GM21360 (cell line): ENCODE results near the gene CGNL1.

Source experiments
- ATAC-seq: cut with Tn5 transposase; IDR thresholded peaks from one replicate; pipeline ENCODE4 v1.9.1; 2021; ENCODE audit warnings: mild to moderate bottlenecking, moderate library complexity; ENCODE audit not compliant: unreplicated experiment

CGNL1 gene

GRCh38 chr15:57519806-57520205 lies 143.5 kb downstream of the CGNL1 start:
- ATAC-seq = no peak

DNA sequence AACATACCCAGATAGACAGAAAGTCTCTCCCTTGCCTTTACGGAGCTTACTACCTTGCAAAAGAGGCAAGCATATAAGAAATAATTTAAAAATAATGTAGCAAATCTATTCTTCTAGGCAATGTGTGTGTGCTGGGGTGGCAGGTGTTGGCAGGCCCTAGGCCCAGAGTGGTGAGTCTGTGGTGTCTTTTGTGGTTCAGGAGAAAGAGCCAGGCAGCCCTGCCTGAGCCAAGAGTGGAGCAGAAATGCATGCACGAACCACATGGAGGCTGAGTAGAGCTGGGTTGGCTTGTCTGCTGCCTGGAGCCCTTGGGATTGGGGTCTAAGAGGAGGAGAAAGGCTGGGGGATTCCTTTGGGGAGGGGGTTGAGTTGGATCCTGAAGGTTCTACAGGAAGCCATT lies 145.2 kb downstream of the CGNL1 start:
- no peak for ATAC-seq

DNA sequence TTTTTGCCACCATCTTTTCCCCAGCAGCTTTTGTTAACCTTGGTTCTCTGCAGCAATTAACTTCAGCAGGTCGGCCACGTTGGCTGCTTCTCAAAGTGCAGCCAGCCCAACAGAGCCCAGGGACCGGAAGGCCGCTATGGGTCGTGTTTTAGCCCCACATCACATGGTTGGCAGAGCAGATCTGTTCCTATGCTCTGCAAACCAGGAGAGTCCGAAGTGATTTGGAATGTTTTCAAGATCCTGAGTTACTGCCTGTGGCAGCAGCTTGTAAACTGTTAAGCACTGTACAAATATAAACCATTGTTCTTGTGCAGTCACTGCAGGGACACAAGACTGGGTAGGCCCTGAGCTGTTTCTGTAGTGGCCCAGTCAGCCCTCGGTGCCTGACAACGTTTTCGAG lies 145.8 kb downstream of the CGNL1 start:
- no peak for ATAC-seq

DNA sequence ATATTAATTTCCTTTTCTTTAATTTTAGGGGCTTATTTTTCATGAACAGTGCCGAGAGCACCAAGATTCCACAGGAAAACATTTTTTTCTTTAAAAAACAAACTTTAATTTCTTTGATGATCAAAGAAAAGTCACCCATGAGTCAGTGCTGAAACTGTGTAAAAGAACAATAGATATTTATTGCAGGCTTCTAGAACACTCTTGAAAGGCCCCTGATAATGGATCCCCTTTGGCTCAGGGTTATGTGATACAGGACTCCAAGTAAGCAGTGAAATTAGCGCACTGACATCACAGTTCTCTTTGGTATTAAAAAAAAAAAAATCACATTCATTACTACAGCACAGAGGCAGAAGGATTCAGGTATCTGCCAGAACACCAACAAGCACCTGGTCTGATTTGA lies 149.3 kb downstream of the CGNL1 start:
- ATAC-seq = no peak

GRCh38 chr15:57526076-57526475 lies 149.8 kb downstream of the CGNL1 start:
- ATAC-seq = no peak

GRCh38 chr15:57526615-57527014 lies 150.3 kb downstream of the CGNL1 start:
- no peak for ATAC-seq

DNA sequence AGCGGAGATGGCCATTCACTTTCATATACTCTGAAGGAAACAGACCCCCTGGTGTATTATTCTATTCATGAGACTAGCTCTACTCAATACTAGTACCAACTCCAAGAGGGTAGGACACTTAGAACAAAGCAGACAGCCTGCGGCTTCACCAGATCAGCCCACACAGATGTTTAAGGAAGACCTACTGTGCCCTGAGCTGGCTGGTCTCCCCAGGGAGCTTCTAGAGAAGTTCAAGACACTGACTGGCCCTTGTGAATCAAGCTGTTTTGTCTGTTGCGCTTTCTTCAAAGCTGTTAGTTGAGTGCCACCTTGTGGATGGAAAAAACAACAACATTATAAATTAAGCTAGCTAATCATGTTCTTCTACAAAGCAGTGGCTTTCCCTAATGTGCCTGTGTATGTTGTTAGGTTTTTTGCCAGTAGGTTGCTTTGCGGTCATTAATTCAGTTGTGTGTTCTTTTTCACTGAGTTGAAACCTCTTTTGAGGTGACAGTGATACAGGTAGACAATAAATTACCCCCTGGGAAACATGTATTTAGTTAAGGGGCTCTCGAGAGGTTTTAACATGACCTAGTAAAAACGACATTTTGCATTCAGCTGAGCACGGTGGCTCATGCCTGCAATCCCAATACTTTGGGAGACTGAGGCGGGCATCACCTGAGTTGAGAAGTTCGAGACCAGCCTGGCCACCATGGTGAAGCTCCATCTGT lies 151.2 kb downstream of the CGNL1 start:
- ATAC-seq = no peak

GRCh38 chr15:57528940-57529565 lies 152.7 kb downstream of the CGNL1 start:
- ATAC-seq = no peak

DNA sequence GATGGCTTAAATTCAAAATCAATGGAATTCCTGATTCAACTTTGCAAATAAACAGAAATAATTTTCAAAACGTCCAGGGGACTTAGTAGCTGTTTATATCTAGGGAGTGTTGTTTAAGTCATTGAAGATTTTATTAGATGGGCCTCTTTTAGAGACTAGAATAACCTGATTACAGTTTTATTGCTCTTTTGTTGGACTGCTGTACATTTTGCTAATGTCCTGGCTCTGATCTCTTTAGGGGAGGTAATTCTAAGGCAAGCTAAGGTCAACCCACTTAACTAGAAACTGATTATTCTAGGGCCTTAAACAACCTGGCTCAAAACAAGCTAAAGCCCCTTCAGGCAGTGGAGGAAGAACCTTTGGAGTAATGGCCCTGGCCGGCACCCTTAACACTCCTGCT lies 153.4 kb downstream of the CGNL1 start:
- ATAC-seq = no peak

GRCh38 chr15:57532731-57533447 lies 156.6 kb downstream of the CGNL1 start:
- no peak for ATAC-seq

DNA sequence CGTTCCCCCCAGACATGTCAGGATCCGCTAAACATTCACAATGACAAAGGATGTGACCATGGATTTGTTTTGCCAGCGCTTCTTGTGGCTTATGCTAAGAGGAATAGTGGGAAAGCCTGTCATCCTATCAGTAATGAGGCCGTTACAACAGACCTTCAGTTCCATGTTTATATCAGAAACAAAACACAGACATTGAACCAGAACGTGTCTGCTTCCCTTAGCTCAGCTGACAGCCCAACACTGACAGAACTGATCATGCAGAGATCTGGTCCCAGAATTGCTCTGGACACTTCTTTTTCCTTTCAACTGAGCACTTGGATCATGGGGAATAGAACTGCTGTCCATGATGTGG lies 157.1 kb downstream of the CGNL1 start:
- no peak for ATAC-seq

DNA sequence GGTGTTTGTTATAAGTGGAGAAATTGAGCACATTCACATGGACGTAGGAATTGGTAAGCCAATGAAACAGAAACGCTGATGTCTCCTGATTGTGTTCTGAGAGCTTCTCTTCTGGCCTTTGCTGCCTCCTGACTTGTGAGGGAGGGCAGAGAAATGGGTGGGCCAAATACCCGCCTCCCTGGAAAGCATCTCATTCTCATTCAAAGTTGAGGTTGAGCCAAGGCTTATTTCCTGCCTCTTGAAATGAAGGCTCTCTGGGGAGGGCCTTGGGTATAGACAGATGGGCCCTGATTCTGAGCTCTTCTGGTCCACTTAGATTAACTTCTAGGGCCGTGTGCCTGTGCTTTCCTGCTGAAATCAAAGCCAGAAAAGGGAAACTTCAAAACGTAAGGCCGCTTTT lies 158.0 kb downstream of the CGNL1 start:
- ATAC-seq = no peak

DNA sequence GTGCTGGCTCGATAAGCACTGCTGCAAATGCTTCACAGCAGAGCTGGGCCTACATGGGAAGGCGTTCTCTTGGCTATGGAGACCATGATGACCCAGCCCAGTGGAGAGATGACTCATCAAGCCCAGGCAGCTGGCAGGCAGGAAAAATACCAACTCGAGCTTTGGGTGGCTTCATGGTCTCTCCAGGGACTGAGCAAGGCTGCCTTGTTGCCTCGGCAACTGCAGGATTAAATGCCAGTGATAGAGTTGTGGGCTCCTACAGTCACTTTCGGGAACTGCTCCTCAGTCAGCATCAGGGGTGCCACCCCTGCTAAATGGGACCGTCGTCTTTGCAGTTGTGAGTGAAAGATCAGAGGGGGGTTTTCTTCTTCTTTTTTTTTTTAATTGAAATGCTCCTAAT lies 160.8 kb downstream of the CGNL1 start:
- no peak for ATAC-seq

GRCh38 chr15:57537488-57538264 lies 161.4 kb downstream of the CGNL1 start:
- no peak for ATAC-seq

- no peak for ATAC-seq
Observed at GRCh38 chr15:57538265-57538529, 161.9 kb downstream of the CGNL1 start.

- ATAC-seq = no peak
Observed at GRCh38 chr15:57538821-57539220, 162.5 kb downstream of the CGNL1 start.

- no peak for ATAC-seq
Observed at GRCh38 chr15:57540211-57540610, 163.9 kb downstream of the CGNL1 start.

GRCh38 chr15:57540736-57541135 lies 164.4 kb downstream of the CGNL1 start:
- peak; percentile 82 for ATAC-seq

DNA sequence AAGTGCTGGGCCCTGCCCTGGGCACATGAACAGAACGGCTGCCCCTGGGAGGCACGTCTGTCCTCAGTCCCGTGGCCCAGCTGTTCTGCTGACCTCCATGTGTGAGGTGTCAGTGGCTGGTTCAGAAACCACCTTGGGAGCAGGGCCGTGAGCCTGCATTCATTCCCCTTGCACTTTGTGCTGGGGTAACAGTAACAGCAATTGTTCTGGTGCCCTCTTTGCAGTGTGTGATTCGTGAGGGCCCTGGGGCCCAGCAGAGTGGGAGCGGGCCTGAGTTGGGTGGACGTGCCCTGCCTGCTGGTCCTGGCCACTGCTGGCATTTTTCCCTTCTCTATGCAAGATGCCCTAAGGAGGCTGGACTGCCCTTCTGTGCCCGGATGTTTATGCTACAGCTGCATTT lies 165.0 kb downstream of the CGNL1 start:
- no peak for ATAC-seq

DNA sequence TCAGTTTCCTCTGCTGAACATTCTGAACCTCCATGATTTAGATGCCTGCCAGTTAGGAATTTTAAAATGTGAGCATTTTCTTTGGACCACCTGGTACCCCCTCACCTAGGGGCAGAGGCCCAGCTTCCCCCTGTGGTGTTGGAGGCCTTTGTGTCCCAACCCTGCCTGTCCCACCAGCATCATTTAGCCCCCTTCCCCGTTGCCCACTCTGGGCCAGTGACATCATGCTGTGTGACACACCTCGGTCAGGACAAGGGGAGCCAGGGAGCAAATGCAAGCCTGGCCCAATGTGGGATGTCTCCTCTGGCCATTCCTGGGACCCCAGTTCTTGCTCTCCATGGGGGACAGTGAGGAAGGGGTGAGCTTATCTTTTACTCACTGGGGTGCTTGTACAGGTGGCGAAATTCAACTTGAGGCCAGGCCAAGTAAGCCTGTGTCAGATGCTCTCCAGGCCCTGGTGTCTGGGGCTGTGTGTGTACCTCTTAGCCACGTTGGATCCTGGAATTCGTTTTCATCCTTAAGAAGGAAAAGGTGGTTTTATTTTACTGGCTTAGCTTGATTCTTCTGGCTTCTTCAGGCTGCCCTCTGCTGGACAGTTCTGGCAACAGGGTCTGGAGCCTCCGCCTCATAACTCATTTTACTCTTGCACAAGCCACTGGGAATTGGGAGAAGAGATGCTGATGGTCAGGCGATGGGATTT lies 165.7 kb downstream of the CGNL1 start:
- no peak for ATAC-seq

DNA sequence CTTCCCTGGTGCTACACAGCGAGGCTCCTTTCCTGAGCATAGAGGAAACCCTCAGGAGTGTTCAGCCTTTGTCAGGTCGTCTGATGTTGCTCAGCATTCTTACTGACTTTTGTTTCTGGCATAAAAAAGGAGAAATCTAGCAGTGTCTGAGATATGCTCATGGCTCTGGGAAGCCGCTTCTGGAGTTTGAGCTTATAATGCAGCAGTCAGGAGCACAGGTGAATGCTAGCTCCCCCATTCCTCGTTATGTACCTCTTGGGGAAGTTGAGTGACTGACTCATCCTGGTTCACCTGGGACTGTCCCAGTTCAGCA lies 166.2 kb downstream of the CGNL1 start:
- ATAC-seq = no peak
